ENCODE data around the gene CST7.

GRCh38 chr20:24916412-24916811, 32.7 kb upstream of the CST7 start:
- TF ChIP-seq CTCF (IDR thresholded peaks at IDR 0.05 in 2 of 3, conservative IDR thresholded peaks at IDR 0.05 in 1 of 3; ENCODE audit: borderline replicate concordance in 1 of 3, insufficient read depth in 1 of 3, low read depth in 2 of 3, low read length in 2 of 3) (no peak), POLR2A (IDR thresholded peaks at IDR 0.05; ENCODE audit: borderline replicate concordance, extremely low read depth, insufficient read depth, insufficient read length) (no peak), ELF1 (IDR thresholded peaks at IDR 0.05; ENCODE audit: borderline replicate concordance, low read depth) (no peak), CEBPB (IDR thresholded peaks at IDR 0.05; ENCODE audit: low read depth) (no peak), JUND (IDR thresholded peaks at IDR 0.05) (no peak), ATF3 (IDR thresholded peaks at IDR 0.05) (no peak), SIN3A (IDR thresholded peaks at IDR 0.05; ENCODE audit: low read depth) (no peak)
- TF ChIP-seq, protein P1, sequence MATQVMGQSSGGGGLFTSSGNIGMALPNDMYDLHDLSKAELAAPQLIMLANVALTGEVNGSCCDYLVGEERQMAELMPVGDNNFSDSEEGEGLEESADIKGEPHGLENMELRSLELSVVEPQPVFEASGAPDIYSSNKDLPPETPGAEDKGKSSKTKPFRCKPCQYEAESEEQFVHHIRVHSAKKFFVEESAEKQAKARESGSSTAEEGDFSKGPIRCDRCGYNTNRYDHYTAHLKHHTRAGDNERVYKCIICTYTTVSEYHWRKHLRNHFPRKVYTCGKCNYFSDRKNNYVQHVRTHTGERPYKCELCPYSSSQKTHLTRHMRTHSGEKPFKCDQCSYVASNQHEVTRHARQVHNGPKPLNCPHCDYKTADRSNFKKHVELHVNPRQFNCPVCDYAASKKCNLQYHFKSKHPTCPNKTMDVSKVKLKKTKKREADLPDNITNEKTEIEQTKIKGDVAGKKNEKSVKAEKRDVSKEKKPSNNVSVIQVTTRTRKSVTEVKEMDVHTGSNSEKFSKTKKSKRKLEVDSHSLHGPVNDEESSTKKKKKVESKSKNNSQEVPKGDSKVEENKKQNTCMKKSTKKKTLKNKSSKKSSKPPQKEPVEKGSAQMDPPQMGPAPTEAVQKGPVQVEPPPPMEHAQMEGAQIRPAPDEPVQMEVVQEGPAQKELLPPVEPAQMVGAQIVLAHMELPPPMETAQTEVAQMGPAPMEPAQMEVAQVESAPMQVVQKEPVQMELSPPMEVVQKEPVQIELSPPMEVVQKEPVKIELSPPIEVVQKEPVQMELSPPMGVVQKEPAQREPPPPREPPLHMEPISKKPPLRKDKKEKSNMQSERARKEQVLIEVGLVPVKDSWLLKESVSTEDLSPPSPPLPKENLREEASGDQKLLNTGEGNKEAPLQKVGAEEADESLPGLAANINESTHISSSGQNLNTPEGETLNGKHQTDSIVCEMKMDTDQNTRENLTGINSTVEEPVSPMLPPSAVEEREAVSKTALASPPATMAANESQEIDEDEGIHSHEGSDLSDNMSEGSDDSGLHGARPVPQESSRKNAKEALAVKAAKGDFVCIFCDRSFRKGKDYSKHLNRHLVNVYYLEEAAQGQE (IDR thresholded peaks at IDR 0.05; ENCODE audit: low read depth), result no peak
- TF ChIP-seq, protein P2, sequence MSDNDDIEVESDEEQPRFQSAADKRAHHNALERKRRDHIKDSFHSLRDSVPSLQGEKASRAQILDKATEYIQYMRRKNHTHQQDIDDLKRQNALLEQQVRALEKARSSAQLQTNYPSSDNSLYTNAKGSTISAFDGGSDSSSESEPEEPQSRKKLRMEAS (IDR thresholded peaks at IDR 0.05), result no peak
